ENCODE data around the gene RGS16. TPM values are rescaled to one million over a fixed set of nuclear protein-coding genes. Genes with fewer than 3 reads are reported as not detected.

The RGS16 gene
- total RNA-seq, 4 donors from 2014 or later = 4.1 to 38.9 (median 12.1) TPM

- TF ChIP-seq, protein P1, sequence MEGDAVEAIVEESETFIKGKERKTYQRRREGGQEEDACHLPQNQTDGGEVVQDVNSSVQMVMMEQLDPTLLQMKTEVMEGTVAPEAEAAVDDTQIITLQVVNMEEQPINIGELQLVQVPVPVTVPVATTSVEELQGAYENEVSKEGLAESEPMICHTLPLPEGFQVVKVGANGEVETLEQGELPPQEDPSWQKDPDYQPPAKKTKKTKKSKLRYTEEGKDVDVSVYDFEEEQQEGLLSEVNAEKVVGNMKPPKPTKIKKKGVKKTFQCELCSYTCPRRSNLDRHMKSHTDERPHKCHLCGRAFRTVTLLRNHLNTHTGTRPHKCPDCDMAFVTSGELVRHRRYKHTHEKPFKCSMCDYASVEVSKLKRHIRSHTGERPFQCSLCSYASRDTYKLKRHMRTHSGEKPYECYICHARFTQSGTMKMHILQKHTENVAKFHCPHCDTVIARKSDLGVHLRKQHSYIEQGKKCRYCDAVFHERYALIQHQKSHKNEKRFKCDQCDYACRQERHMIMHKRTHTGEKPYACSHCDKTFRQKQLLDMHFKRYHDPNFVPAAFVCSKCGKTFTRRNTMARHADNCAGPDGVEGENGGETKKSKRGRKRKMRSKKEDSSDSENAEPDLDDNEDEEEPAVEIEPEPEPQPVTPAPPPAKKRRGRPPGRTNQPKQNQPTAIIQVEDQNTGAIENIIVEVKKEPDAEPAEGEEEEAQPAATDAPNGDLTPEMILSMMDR (IDR thresholded peaks at IDR 0.05) = no peak
- ATAC-seq (ENCODE audit: low FRiP score) (no peak), DNase-seq (ENCODE audit: low spot score) (no peak)
Observed at GRCh38 chr1:182646739-182647138, 42.5 kb upstream of the RGS16 start.

DNA sequence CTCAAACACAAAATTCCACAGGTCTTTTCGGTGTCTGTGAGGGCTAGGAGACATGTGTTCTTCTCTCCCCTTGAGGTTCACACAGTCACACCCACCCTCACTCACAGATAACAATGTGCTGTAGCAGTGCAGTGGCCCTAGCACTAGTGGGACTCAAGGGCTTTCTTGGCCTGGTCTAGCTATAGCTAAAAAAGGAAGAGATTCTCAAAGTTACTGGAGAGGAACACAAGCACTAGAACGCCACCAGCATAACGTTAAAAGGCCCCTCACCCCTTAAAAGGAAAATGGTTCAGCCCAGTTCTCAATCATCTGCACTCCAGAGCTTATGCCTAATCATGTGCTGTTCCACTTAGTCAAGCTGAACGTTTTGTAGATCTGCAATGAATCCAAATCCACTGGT is 40.7 kb upstream of the RGS16 start:
- TF ChIP-seq, protein P1 (IDR thresholded peaks at IDR 0.05) = no peak
- DNase-seq (ENCODE audit: low spot score) (no peak), ATAC-seq (ENCODE audit: low FRiP score) (no peak)

DNA sequence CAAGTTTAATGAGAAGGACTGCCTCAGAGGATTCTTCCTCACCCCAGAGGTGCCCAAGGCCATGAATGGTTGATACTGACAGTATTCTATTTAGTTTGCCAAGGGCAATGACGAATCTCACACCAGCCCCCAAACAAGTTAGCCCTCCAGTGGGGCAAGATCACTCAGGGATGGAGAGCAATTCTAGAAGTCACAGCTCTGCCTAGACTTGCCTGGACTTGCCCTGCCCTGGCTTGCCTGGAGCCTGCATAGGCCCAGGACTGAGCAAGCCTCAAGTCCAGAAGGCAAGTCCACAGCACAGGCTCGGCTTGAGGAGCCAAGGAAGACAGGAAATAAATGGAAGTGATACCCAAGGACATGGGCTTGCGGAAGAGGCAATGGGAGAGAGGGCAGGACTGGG is 39.5 kb upstream of the RGS16 start:
- TF ChIP-seq, protein P1 (IDR thresholded peaks at IDR 0.05) = no peak
- ATAC-seq (ENCODE audit: low FRiP score) (no peak), DNase-seq (ENCODE audit: low spot score) (no peak)

DNA sequence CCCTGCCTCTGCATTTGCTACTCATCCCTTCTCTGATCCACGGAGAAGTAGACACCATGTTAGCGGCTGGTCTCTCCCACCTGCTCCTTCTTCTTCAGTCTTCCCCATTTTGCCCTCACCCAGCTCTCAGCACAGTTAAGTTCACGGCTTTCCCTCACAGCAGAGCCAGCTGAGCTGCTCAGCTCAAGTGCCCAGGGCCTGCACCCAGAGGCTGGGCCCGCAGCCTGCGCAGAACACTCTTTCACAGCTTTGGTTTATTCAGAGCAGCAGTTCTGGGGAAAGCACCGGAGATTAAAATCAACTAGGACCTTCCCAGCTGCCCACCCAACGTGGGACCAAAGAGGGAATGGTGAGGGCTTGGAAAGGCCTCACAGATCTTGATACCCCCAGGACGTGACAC is 38.3 kb upstream of the RGS16 start:
- TF ChIP-seq, protein P1 (IDR thresholded peaks at IDR 0.05) = no peak
- ATAC-seq (ENCODE audit: low FRiP score) (no peak), DNase-seq (ENCODE audit: low spot score) (no peak)

GRCh38 chr1:182641561-182641960 is 37.4 kb upstream of the RGS16 start:
- TF ChIP-seq, protein P1 (IDR thresholded peaks at IDR 0.05) = no peak
- ATAC-seq (ENCODE audit: low FRiP score) (no peak), DNase-seq (ENCODE audit: low spot score) (no peak)

DNA sequence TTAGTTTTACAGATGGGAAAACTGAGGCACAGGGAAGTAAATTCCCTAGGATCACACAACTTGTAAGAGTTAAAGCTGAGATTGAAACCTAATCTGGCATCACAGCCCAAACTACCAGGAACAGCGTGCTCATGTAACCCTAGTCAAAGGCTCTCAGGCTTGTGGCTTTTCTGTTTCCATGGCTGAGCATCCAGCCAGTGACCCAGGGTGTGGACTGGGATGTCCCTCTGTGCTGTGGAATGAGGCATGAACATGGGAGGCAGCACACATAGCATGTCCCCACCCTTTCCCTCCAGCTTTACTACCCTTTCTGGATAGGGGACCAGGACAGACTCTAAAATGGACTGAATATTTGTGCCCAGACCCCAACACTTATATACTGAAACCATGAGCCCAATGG is 35.1 kb upstream of the RGS16 start:
- DNase-seq (ENCODE audit: low spot score) = no peak
- no peak for ATAC-seq (ENCODE audit: low FRiP score)
- TF ChIP-seq, protein P1 (IDR thresholded peaks at IDR 0.05) = no peak

GRCh38 chr1:182637769-182638168 is 33.6 kb upstream of the RGS16 start:
- DNase-seq (ENCODE audit: low spot score) (no peak), ATAC-seq (ENCODE audit: low FRiP score) (no peak)
- TF ChIP-seq, protein P1 (IDR thresholded peaks at IDR 0.05) = no peak

All from omental fat pad (tissue), 4 donors.